GM19193 (cell line): ENCODE measurements around the gene GRIK3.

Source experiments
- POLR2A ChIP-seq: IDR thresholded peaks from 4 replicates; pipeline ENCODE4 v1.6.1; 2011; ENCODE audit not compliant: insufficient read depth, insufficient read length; ENCODE audit errors: extremely low read depth

Gene GRIK3

GRCh38 chr1:36789535-36789934 is 244.8 kb downstream of the GRIK3 start:
- no peak for TF ChIP-seq POLR2A

- no peak for TF ChIP-seq POLR2A
These were observed 246.9 kb downstream of the GRIK3 start for GRCh38 chr1:36787312-36787913.

GRCh38 chr1:36786425-36786824 is 247.9 kb downstream of the GRIK3 start:
- TF ChIP-seq POLR2A, result no peak

GRCh38 chr1:36784147-36784859 is 250.0 kb downstream of the GRIK3 start:
- no peak for TF ChIP-seq POLR2A

- TF ChIP-seq POLR2A, result no peak
These were observed 250.8 kb downstream of the GRIK3 start for GRCh38 chr1:36783475-36783874.

- no peak for TF ChIP-seq POLR2A
These were observed 251.5 kb downstream of the GRIK3 start for GRCh38 chr1:36782785-36783184.

- TF ChIP-seq POLR2A, result no peak
These were observed 252.2 kb downstream of the GRIK3 start for GRCh38 chr1:36782085-36782484.

GRCh38 chr1:36781098-36781497 is 253.2 kb downstream of the GRIK3 start:
- no peak for TF ChIP-seq POLR2A

GRCh38 chr1:36778740-36779139 is 255.6 kb downstream of the GRIK3 start:
- TF ChIP-seq POLR2A, result no peak

- TF ChIP-seq POLR2A, result no peak
These were observed 257.1 kb downstream of the GRIK3 start for GRCh38 chr1:36776948-36777831.

- TF ChIP-seq POLR2A, result no peak
These were observed 258.1 kb downstream of the GRIK3 start for GRCh38 chr1:36776256-36776655.

- TF ChIP-seq POLR2A, result no peak
These were observed 258.6 kb downstream of the GRIK3 start for GRCh38 chr1:36775716-36776115.

- no peak for TF ChIP-seq POLR2A
These were observed 260.3 kb downstream of the GRIK3 start for GRCh38 chr1:36773827-36774541.

- TF ChIP-seq POLR2A, result no peak
These were observed 261.4 kb downstream of the GRIK3 start for GRCh38 chr1:36772647-36773495.
